SJCRH30 (cell line): ENCODE data around the gene SLC39A5. TPM values are rescaled to one million over a fixed set of nuclear protein-coding genes. Genes with fewer than 3 reads are reported as not detected.
"Not testable (repeated sequence)": the region's sequence is repeated elsewhere in the genome, so short reads cannot be mapped to it uniquely, and the experiment has no call there.

ENCODE experiments used
- DNase-seq, 2 experiments: peaks; one replicate each; pipeline ENCODE4 v3.0.0-alpha.2; 2015 to 2020
- H3K27ac ChIP-seq: fragments of 250-450 bp; sonication (Bioruptor Pico); 2 replicates; pipeline ENCODE4 v1.5.1; 2020; ENCODE audit warnings: mild to moderate bottlenecking, moderate library complexity
- H3K27me3 ChIP-seq: fragments of 250-450 bp; sonication (Bioruptor Pico); 2 replicates; pipeline ENCODE4 v1.5.1; 2020; ENCODE audit warnings: mild to moderate bottlenecking, moderate library complexity
- H3K36me3 ChIP-seq: fragments of 250-450 bp; sonication (Bioruptor Pico); 2 replicates; pipeline ENCODE4 v1.5.1; 2020; ENCODE audit warnings: mild to moderate bottlenecking, moderate library complexity
- H3K4me1 ChIP-seq: fragments of 250-450 bp; sonication (Bioruptor Pico); 2 replicates; pipeline ENCODE4 v1.5.1; 2020; ENCODE audit warnings: mild to moderate bottlenecking, moderate library complexity
- H3K4me3 ChIP-seq: fragments of 250-450 bp; sonication (Bioruptor Pico); 2 replicates; pipeline ENCODE4 v1.5.1; 2020; ENCODE audit warnings: mild to moderate bottlenecking, moderate library complexity
- H3K9me3 ChIP-seq: fragments of 250-450 bp; sonication (Bioruptor Pico); replicated peaks from 2 replicates; pipeline ENCODE4 v1.5.1; 2020; ENCODE audit warnings: mild to moderate bottlenecking, moderate library complexity
- total RNA-seq: library from RNA; depleted of rRNA; stranded (reverse); fragments of >200 nt; shearing (Covaris generic); gene quantifications from 2 replicates; pipeline ENCODE4 v1.2.3, GENCODE V29; 2014; rRNA removed

SLC39A5 gene
- total RNA-seq, result not detected in 2 replicates

DNA sequence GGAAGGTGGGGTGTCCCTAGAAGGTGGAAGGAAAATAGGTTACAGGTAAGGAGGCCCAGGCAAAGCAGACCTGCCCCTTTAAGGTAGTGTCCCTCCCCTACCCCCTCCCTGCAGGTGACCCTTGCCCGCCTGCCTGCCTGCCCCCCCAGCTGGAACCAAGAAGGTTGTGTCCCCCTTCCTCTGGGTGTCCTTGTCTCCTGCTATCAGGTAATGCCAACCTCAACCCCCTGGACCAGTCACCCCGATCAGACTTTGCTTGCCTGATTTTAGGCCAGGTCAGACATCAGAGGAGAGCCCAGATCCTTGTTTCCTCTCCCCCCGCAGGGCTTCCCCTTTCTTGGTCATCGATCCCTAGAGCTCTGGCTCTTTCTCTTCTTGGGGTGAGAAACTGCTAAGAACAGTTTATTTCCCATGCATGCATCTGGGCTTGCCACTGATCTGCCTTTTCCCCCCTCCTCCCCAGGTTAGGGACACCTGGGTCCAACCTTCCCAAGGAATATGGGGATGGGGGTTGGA lies at the start of gene SLC39A5:
Gene SLC39A5 (plus strand): TSS at position 136 of the 516 bp plus-strand sequence. CDS start 1,224 bp downstream, outside the sequence.
- H3K27me3 ChIP-seq, result no peaks in the 10 kb centered on the region
- no peak for DNase-seq
- H3K27ac ChIP-seq, result no peak within 1 kb of the TSS
- H3K9me3 ChIP-seq, result no peaks in the 10 kb centered on the region
- H3K36me3 ChIP-seq, result no peaks in the 10 kb centered on the region
- H3K4me1 ChIP-seq, result no peaks in the 10 kb centered on the region
- H3K4me3 ChIP-seq, result no peak within 1 kb of the TSS

DNA sequence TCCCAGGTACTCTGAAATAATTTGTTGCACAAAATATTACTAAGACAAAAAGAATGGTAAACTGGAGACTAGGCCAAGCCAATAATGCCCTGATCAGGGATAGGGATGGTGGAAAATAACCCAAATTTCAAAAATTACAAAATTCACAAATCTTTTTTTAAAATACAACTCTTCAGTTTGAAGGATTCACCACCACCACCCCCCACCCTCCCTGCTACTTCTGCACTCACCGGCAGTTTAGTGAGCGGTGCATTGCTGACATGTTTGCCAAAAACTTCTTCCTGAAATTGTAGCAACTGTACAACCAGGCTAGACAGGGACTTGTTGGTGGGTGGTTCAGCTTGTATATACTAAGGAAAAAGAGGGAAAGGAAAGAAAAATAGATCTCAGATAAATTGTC lies 42.9 kb upstream of the SLC39A5 start:
- Histone ChIP-seq H3K4me1 (peaks cover 5% of the 10 kb centered on the region; the same call in 1 of the 2 replicates), H3K27me3 (no peaks in the 10 kb centered on the region), H3K36me3 (peaks cover 41% of the 10 kb centered on the region), H3K4me3 (no peak overlapping the region), H3K9me3 (no peaks in the 10 kb centered on the region), H3K27ac (no peak overlapping the region)
- DNase-seq, result no peak

- Histone ChIP-seq H3K27ac (peak overlapping the region; percentile 64), H3K27me3 (no peaks in the 10 kb centered on the region), H3K36me3 (peaks cover 30% of the 10 kb centered on the region), H3K9me3 (no peaks in the 10 kb centered on the region), H3K4me3 (peak overlapping the region; percentile 73), H3K4me1 (peaks cover 6% of the 10 kb centered on the region; the same call in 1 of the 2 replicates)
- peak in 1 of 2 experiments; percentile 24 for DNase-seq
Observed at GRCh38 chr12:56188131-56188777, 41.6 kb upstream of the SLC39A5 start.

DNA sequence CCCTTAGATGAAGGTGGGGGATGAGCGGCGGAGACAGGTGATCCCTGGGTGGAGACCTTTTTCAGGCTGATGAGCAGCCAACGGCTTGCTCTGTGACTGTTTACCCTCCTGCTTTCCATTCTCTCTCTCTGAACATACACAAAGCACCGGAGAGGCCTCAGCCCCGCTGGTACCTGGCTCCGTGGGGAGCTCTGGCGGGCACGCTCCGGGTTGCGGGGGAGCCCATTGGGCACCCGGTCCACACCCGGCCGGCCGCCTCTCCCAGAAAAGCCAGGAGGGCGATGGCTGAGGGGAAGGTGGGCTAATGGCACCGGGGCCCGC lies 41.1 kb upstream of the SLC39A5 start:
- H3K9me3 ChIP-seq, result no peaks in the 10 kb centered on the region
- peak overlapping the region; percentile 73 for H3K4me3 ChIP-seq
- peak; percentile 54 to 69 for DNase-seq
- no peaks in the 10 kb centered on the region for H3K27me3 ChIP-seq
- peaks cover 25% of the 10 kb centered on the region for H3K36me3 ChIP-seq
- H3K4me1 ChIP-seq, result peaks cover 8% of the 10 kb centered on the region; the same call in 1 of the 2 replicates
- H3K27ac ChIP-seq, result peak overlapping the region; percentile 64

- Histone ChIP-seq H3K27ac (peak within 1 kb of the TSS; percentile 64), H3K27me3 (no peaks in the 10 kb centered on the region), H3K36me3 (peaks cover 21% of the 10 kb centered on the region), H3K4me3 (peak within 1 kb of the TSS; percentile 73), H3K9me3 (no peaks in the 10 kb centered on the region), H3K4me1 (peaks cover 8% of the 10 kb centered on the region; the same call in 1 of the 2 replicates)
- peak; percentile 91 to 93 for DNase-seq
Observed at GRCh38 chr12:56189099-56189917, 40.5 kb upstream of the SLC39A5 start, which contains the start of gene SMARCC2. TSS of gene SMARCC2 (minus strand) at chr12:56189483. CDS start at chr12:56189461, 22 bp downstream.

DNA sequence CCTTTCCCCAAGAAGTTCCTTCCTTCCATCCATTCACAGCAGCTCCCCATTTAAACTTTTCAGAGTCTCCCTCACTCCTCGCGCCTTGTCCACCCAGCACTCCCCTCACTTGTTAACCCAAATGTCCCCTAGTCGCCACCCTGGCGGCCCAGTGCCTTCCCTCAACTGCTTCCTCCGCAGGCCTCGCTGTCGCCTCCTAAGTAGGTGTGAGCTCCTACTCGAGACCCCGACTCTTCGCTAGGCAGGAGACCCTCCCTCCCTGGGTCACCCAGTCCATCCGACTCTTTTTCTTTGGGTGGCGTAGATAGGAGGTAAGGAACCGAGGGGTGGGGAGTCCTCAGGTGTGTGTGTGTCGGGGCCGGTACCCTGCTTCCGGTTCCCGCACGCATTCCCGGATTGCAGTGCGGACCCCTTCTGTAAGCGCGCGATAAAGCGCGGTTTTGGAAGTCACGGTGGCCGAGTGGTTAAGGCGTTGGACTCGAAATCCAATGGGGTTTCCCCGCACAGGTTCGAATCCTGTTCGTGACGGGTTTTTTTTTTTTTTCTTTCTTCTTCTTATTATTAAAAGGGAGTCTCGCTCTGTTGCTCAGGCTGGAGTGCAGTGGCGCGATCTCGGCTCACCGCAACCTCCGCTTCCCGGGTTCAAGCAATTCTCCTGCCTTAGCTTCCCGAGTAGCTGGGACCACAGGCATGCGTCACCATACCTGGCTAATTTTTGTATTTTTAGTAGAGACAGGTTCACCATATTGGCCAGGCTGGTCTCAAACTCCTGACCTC lies 39.7 kb upstream of the SLC39A5 start:
- DNase-seq, result peak; percentile 79 to 93
- peaks cover 14% of the 10 kb centered on the region for H3K36me3 ChIP-seq
- peak overlapping the region; percentile 34; the same call in 1 of the 2 replicates for H3K27ac ChIP-seq
- H3K4me3 ChIP-seq, result peak overlapping the region; percentile 73
- H3K9me3 ChIP-seq, result no peaks in the 10 kb centered on the region
- no peaks in the 10 kb centered on the region for H3K27me3 ChIP-seq
- H3K4me1 ChIP-seq, result peaks cover 8% of the 10 kb centered on the region; the same call in 1 of the 2 replicates

GRCh38 chr12:56190695-56191155 lies 39.1 kb upstream of the SLC39A5 start:
- Histone ChIP-seq H3K9me3 (no peaks in the 10 kb centered on the region), H3K36me3 (peaks cover 12% of the 10 kb centered on the region), H3K4me3 (peak overlapping the region; percentile 73), H3K27ac (no peak overlapping the region; the same call in 1 of the 2 replicates), H3K27me3 (no peaks in the 10 kb centered on the region), H3K4me1 (peaks cover 8% of the 10 kb centered on the region; the same call in 1 of the 2 replicates)
- DNase-seq, result peak in 1 of 2 experiments; percentile 29

GRCh38 chr12:56192582-56192981 lies 37.3 kb upstream of the SLC39A5 start:
- peaks cover 8% of the 10 kb centered on the region; the same call in 1 of the 2 replicates for H3K4me1 ChIP-seq

GRCh38 chr12:56193025-56193578 lies 36.7 kb upstream of the SLC39A5 start:
- H3K27me3 ChIP-seq, result no peaks in the 10 kb centered on the region
- H3K9me3 ChIP-seq, result no peaks in the 10 kb centered on the region
- DNase-seq, result peak; percentile 83 to 90
- H3K27ac ChIP-seq, result no peak overlapping the region
- peaks cover 4% of the 10 kb centered on the region; the same call in 1 of the 2 replicates for H3K4me1 ChIP-seq
- no peaks in the 10 kb centered on the region for H3K36me3 ChIP-seq
- H3K4me3 ChIP-seq, result no peak overlapping the region

More at GRCh38 chr12:56192582-56192981, 37.3 kb upstream of the SLC39A5 start:
- DNase-seq, result no peak
- no peaks in the 10 kb centered on the region for H3K36me3 ChIP-seq
- no peaks in the 10 kb centered on the region for H3K27me3 ChIP-seq
- H3K4me3 ChIP-seq, result no peak overlapping the region
- H3K9me3 ChIP-seq, result no peaks in the 10 kb centered on the region
- H3K27ac ChIP-seq, result no peak overlapping the region

- H3K4me1 ChIP-seq, H3K36me3 ChIP-seq, H3K4me3 ChIP-seq, H3K9me3 ChIP-seq, H3K27ac ChIP-seq, H3K27me3 ChIP-seq: not testable (repeated sequence)
- DNase-seq, result peak in 1 of 2 experiments; percentile 7
Observed at GRCh38 chr12:56196818-56197550, 32.9 kb upstream of the SLC39A5 start.

DNA sequence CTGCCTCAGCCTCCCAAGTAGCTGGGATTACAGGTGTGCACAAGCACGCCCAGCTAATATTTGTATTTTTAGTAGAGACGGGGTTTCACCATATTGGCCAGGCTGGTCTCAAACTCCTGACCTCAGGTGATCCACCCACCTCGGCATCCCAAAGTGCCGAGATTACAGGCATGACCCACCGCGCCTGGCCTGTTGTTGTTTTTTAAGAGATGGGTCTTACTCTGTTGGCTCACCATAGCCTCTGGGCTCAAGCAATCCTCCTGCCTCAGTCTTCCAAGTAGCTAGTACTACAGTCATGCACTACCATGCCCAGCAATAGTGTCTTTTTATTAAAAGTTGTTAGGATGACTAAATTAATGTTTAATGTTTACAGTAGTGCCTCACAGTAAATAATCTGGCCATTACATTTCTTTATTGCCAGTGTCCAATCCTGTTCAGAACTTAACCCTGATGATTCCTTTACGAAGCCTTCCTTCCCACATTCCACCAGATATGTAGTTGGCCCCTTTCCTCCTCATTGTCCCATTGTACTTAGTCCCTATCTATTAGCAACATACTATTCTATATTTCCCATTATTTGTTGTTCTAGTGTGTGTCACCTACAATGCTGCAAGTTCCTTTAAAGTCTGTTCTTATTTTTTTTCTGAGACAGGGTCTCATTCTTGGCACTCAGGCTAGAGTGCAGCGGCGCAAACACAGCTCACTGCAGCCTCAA lies 31.8 kb upstream of the SLC39A5 start:
- H3K9me3 ChIP-seq, result no peaks in the 10 kb centered on the region
- DNase-seq, result no peak
- H3K4me3 ChIP-seq, result no peak overlapping the region
- no peak overlapping the region for H3K27ac ChIP-seq
- H3K27me3 ChIP-seq, result no peaks in the 10 kb centered on the region
- H3K4me1 ChIP-seq, result peaks cover 3% of the 10 kb centered on the region; the same call in 1 of the 2 replicates
- H3K36me3 ChIP-seq, result no peaks in the 10 kb centered on the region

DNA sequence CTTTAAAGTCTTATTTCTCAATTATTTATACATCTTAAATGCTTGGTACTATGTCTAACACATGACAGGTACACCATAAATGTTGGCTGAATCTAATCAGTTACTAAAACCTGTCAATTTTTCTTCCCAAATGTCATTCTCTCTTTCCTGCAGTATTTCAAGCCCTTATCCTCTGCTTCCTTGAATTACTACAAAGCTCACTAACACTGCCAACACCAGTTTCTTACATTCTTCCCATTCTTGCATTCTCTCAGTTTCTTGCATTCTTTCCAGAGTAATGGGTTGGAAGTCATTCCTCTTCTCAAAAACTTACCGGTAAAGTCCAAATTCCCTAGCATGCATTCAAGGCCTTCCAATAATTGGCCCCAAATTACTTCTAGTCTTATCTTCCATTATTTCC lies 31.0 kb upstream of the SLC39A5 start:
- Histone ChIP-seq H3K4me1 (no peaks in the 10 kb centered on the region), H3K27ac (no peak overlapping the region), H3K36me3 (no peaks in the 10 kb centered on the region), H3K4me3 (no peak overlapping the region), H3K9me3 (no peaks in the 10 kb centered on the region), H3K27me3 (no peaks in the 10 kb centered on the region)
- DNase-seq, result no peak

GRCh38 chr12:56202366-56202765 lies 27.5 kb upstream of the SLC39A5 start:
- Histone ChIP-seq H3K27me3 (no peaks in the 10 kb centered on the region), H3K27ac (no peak overlapping the region), H3K4me3 (no peak overlapping the region), H3K4me1 (no peaks in the 10 kb centered on the region), H3K9me3 (no peaks in the 10 kb centered on the region), H3K36me3 (peaks cover 8% of the 10 kb centered on the region)
- no peak for DNase-seq
